ENCODE measurements around the gene CEACAM18.

Gene CEACAM18

DNA sequence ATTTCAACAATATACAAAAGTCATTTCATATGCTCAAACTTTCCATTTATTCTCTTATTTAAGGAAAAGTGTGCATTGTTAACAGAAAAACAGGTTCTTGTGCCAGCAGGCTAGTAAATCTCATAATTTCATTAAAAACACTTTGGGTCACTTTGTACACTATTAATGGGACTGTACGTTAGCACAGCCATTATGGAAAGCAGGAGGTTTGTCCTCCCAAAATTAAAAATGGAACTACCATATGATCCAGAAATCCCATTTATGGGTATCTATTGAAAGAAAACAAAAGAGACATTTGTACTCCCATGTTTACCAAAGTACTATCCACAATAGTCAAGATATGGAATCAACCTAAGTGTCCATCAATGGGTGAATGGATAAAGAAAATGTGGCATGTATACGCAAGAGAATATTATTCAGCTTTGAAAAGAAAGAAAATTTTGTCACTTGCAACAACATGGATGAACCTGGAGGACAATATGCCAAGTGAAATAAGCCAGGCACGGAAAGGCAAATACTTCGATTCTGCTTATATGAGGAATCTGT is 61.6 kb downstream of the CEACAM18 start:
- DNase-seq = no peak
